Stimulated activated naive CD8-positive, alpha-beta T cell treated with anti-CD3 and anti-CD28 coated beads, Interleukin-15, Interleukin-2, amounts not matched to agents 100 U/mL and 50 U/mL, for 24 hours (primary cell): ENCODE results near the gene HECW1.
A peak's percentile ranks its signal among the peaks of the same experiment; 100 is the strongest.

Source experiments
- ATAC-seq: fragments of 150-1000 bp; cut with Tn5 transposase; one replicate; pipeline ENCODE4 v1.10.0; 2021
- DNase-seq: peaks from one replicate; pipeline ENCODE4 v3.0.0; 2021

The HECW1 gene

GRCh38 chr7:43273939-43274719 is 161.7 kb downstream of the HECW1 start:
- DNase-seq = no peak
- ATAC-seq = no peak

- DNase-seq (no peak), ATAC-seq (no peak)
Measured at GRCh38 chr7:43274752-43275151, 162.3 kb downstream of the HECW1 start.

GRCh38 chr7:43276547-43276946 is 164.1 kb downstream of the HECW1 start:
- no peak for DNase-seq

GRCh38 chr7:43278088-43278644 is 165.7 kb downstream of the HECW1 start:
- DNase-seq (no peak), ATAC-seq (no peak)

More at GRCh38 chr7:43276547-43276946, 164.1 kb downstream of the HECW1 start:
- ATAC-seq = no peak

GRCh38 chr7:43281268-43281667 is 168.8 kb downstream of the HECW1 start:
- DNase-seq = no peak
- ATAC-seq = no peak

- DNase-seq = no peak
- no peak for ATAC-seq
Measured at GRCh38 chr7:43283706-43284105, 171.3 kb downstream of the HECW1 start.

- DNase-seq = no peak
- no peak for ATAC-seq
Measured at GRCh38 chr7:43289826-43290225, 177.4 kb downstream of the HECW1 start.

GRCh38 chr7:43290978-43291377 is 178.5 kb downstream of the HECW1 start:
- no peak for DNase-seq
- ATAC-seq = no peak

GRCh38 chr7:43291789-43292188 is 179.3 kb downstream of the HECW1 start:
- no peak for DNase-seq
- no peak for ATAC-seq

GRCh38 chr7:43292384-43292783 is 179.9 kb downstream of the HECW1 start:
- ATAC-seq (no peak), DNase-seq (no peak)

GRCh38 chr7:43294080-43294630 is 181.7 kb downstream of the HECW1 start:
- ATAC-seq = no peak

GRCh38 chr7:43295429-43295828 is 183.0 kb downstream of the HECW1 start:
- ATAC-seq = no peak
- DNase-seq = no peak

More at GRCh38 chr7:43294080-43294630, 181.7 kb downstream of the HECW1 start:
- DNase-seq = no peak

GRCh38 chr7:43296306-43296705 is 183.9 kb downstream of the HECW1 start:
- DNase-seq (no peak), ATAC-seq (no peak)

GRCh38 chr7:43298617-43299016 is 186.2 kb downstream of the HECW1 start:
- ATAC-seq (no peak), DNase-seq (no peak)

GRCh38 chr7:43300121-43300520 is 187.7 kb downstream of the HECW1 start:
- ATAC-seq (no peak), DNase-seq (no peak)

GRCh38 chr7:43302211-43302711 is 189.8 kb downstream of the HECW1 start:
- ATAC-seq (peak; percentile 70), DNase-seq (peak; percentile 46)

- ATAC-seq = no peak
- DNase-seq = no peak
Measured at GRCh38 chr7:43302773-43303460, 190.5 kb downstream of the HECW1 start.

GRCh38 chr7:43303740-43304241 is 191.3 kb downstream of the HECW1 start:
- DNase-seq (peak; percentile 69), ATAC-seq (peak; percentile 58)

- DNase-seq (no peak), ATAC-seq (no peak)
Measured at GRCh38 chr7:43306404-43306803, 194.0 kb downstream of the HECW1 start.

- no peak for ATAC-seq
Measured at GRCh38 chr7:43307522-43307921, 195.1 kb downstream of the HECW1 start.

GRCh38 chr7:43308913-43309705 is 196.7 kb downstream of the HECW1 start:
- DNase-seq = no peak
- ATAC-seq = no peak

More at GRCh38 chr7:43307522-43307921, 195.1 kb downstream of the HECW1 start:
- no peak for DNase-seq

GRCh38 chr7:43309706-43310022 is 197.2 kb downstream of the HECW1 start:
- DNase-seq (no peak), ATAC-seq (no peak)
